Panc1 (cell line): ENCODE measurements around the gene HPGDS. TPM values are rescaled to one million over a fixed set of nuclear protein-coding genes. Genes with fewer than 3 reads are reported as not detected.

Experiments
- ATAC-seq: fragments of 200-7000 bp; cut with Tn5 transposase; 2 replicates; pipeline ENCODE4 v1.9.1; 2020; ENCODE audit warnings: mild to moderate bottlenecking, moderate library complexity
- BruUV-seq: library from RNA; stranded (reverse); fragments of 400-500 nt; replicated peaks from 2 replicates; lab custom pipeline; 2021; lab: Mats Ljungman, UMichigan
- CTCF ChIA-PET: fragments of 300-600 bp; sonication (Branson Sonifier 250); formaldehyde crosslinking; loops from one replicate; lab custom pipeline; 2022; ENCODE audit warnings: antibody characterized with exemption; lab: Charles Lee
- POLR2A ChIA-PET: fragments of 300-600 bp; sonication (Branson Sonifier 250); formaldehyde crosslinking; loops from one replicate; lab custom pipeline; 2022; ENCODE audit warnings: antibody characterized with exemption; lab: Charles Lee
- DNase-seq: peaks from one replicate; pipeline ENCODE4 v3.0.0-alpha.2; 2010; ENCODE audit warnings: low read depth, low spot score
- H3K27ac ChIP-seq: 2 replicates; pipeline ENCODE4 v1.5.1; 2011; ENCODE audit warnings: mild to moderate bottlenecking, low read length, inconsistent platforms
- H3K27me3 ChIP-seq: fragments of 200-500 bp; sonication (Bioruptor generic); 2 replicates; pipeline ENCODE4 v1.6.0; 2014; ENCODE audit warnings: low read length, inconsistent platforms; ENCODE audit not compliant: control insufficient read depth, insufficient read depth
- H3K36me3 ChIP-seq: fragments of 200-500 bp; sonication (Bioruptor generic); 2 replicates; pipeline ENCODE4 v1.5.1; 2014; ENCODE audit warnings: inconsistent platforms, mild to moderate bottlenecking, low read length, moderate library complexity; ENCODE audit not compliant: control insufficient read depth, insufficient read depth
- H3K4me1 ChIP-seq: 2 replicates; pipeline ENCODE4 v1.5.1; 2011; ENCODE audit warnings: inconsistent platforms, mild to moderate bottlenecking, low read length, moderate library complexity; ENCODE audit not compliant: control insufficient read depth, insufficient read depth
- H3K4me3 ChIP-seq, 2 experiments: 2 replicates each; pipeline ENCODE4 v1.5.1; 2011 to 2012; ENCODE audit warnings: low read depth in 2 of 2, low read length in 2 of 2, mild to moderate bottlenecking in 2 of 2, inconsistent platforms in 1 of 2, moderate library complexity in 1 of 2
- H3K9me3 ChIP-seq: fragments of 200-500 bp; sonication (Bioruptor generic); 2 replicates; pipeline ENCODE4 v1.5.1; 2014; ENCODE audit warnings: low read depth, mild to moderate bottlenecking, inconsistent platforms, low read length, moderate library complexity; ENCODE audit not compliant: control insufficient read depth, insufficient read depth
- CTCF ChIP-seq: fragments of 450-650 bp; IDR thresholded peaks from 2 replicates; pipeline ENCODE4 v1.5.1; 2017; ENCODE audit warnings: mild to moderate bottlenecking
- POLR2AphosphoS5 ChIP-seq: IDR thresholded peaks from 2 replicates; pipeline ENCODE4 v1.6.1; 2012; ENCODE audit warnings: mild to moderate bottlenecking, low read depth, low read length, moderate library complexity
- REST ChIP-seq, 2 experiments: IDR thresholded peaks; 2 replicates each; pipeline ENCODE4 v1.6.1; 2011 to 2012; ENCODE audit warnings: low read depth in 2 of 2, control low read depth in 1 of 2, low read length in 1 of 2, mild to moderate bottlenecking in 1 of 2, moderate library complexity in 1 of 2; ENCODE audit not compliant: insufficient read depth in 1 of 2
- SIN3A ChIP-seq: IDR thresholded peaks from 2 replicates; pipeline ENCODE4 v1.6.1; 2012; ENCODE audit warnings: low read depth, mild to moderate bottlenecking, low read length, moderate library complexity, borderline replicate concordance; ENCODE audit not compliant: insufficient read depth
- TCF7L2 ChIP-seq: IDR thresholded peaks from 2 replicates; pipeline ENCODE4 v1.6.1; 2011; ENCODE audit warnings: mild to moderate bottlenecking, low read depth, low read length, inconsistent platforms
- in situ Hi-C: cut with HindIII; loops from 2 replicates; pipeline ENCODE4 v1.10.0; 2016; ENCODE audit warnings: low sequenced_read_pairs, low pct_unique_long_range_greater_than_20kb
- intact Hi-C: fragments of 100-400 bp; cut with micrococcal nuclease; formaldehyde crosslinking; loops from one replicate; pipeline ENCODE4 v1.10.0; 2022; ENCODE audit not compliant: unreplicated experiment
- total RNA-seq: library from RNA; stranded (reverse); gene quantifications from one replicate; pipeline ENCODE4 v1.2.1, GENCODE V29; 2021; ENCODE audit not compliant: unreplicated experiment

Gene HPGDS
- total RNA-seq, 1 experiment from 2014 or later, result not detected

- Histone ChIP-seq H3K9me3 (no peaks in the 10 kb centered on the region), H3K36me3 (peaks cover 9% of the 10 kb centered on the region; the same call in 1 of the 2 replicates), H3K27me3 (no peaks in the 10 kb centered on the region), H3K4me1 (no peaks in the 10 kb centered on the region), H3K27ac (no peak overlapping the region), H3K4me3 (no peak overlapping the region)
- ChIA-PET CTCF (no interaction called here), POLR2A (no interaction called here)
- ATAC-seq (no peak), DNase-seq (no peak)
- BruUV-seq, result no TSS peak
- intact Hi-C loops (no loop called here), in situ Hi-C loops (no loop called here)
- TF ChIP-seq POLR2AphosphoS5 (no peak), SIN3A (no peak), TCF7L2 (no peak), CTCF (no peak), REST (IDR thresholded peaks at IDR 0.05; ENCODE audit: insufficient read depth in 1 of 2, low read depth in 2 of 2, low read length in 1 of 2) (no peak)
These were observed 71.4 kb downstream of the HPGDS start for GRCh38 chr4:94271248-94271647.

- H3K9me3 ChIP-seq, result no peaks in the 10 kb centered on the region
- no peak overlapping the region for H3K27ac ChIP-seq
- no peaks in the 10 kb centered on the region for H3K4me1 ChIP-seq
- no peak overlapping the region for H3K4me3 ChIP-seq
- peaks cover 2% of the 10 kb centered on the region; the same call in 1 of the 2 replicates for H3K36me3 ChIP-seq
- ATAC-seq, result no peak
- ChIA-PET CTCF (no interaction called here), POLR2A (no interaction called here)
- H3K27me3 ChIP-seq, result no peaks in the 10 kb centered on the region
- in situ Hi-C loops (no loop called here), intact Hi-C loops (no loop called here)
- BruUV-seq, result no TSS peak
- TF ChIP-seq POLR2AphosphoS5 (no peak), SIN3A (no peak), REST (IDR thresholded peaks at IDR 0.05; ENCODE audit: insufficient read depth in 1 of 2, low read depth in 2 of 2, low read length in 1 of 2) (no peak), TCF7L2 (no peak), CTCF (no peak)
- DNase-seq, result no peak
These were observed 75.6 kb downstream of the HPGDS start for GRCh38 chr4:94267037-94267436.
